SHP77 (cell line): ENCODE results near the gene TRMT1.

ENCODE experiments used
- DNase-seq, 2 experiments: peaks; one replicate each; lab custom pipeline; 2025; lab: John Stamatoyannopoulos, UW

The TRMT1 gene

DNA sequence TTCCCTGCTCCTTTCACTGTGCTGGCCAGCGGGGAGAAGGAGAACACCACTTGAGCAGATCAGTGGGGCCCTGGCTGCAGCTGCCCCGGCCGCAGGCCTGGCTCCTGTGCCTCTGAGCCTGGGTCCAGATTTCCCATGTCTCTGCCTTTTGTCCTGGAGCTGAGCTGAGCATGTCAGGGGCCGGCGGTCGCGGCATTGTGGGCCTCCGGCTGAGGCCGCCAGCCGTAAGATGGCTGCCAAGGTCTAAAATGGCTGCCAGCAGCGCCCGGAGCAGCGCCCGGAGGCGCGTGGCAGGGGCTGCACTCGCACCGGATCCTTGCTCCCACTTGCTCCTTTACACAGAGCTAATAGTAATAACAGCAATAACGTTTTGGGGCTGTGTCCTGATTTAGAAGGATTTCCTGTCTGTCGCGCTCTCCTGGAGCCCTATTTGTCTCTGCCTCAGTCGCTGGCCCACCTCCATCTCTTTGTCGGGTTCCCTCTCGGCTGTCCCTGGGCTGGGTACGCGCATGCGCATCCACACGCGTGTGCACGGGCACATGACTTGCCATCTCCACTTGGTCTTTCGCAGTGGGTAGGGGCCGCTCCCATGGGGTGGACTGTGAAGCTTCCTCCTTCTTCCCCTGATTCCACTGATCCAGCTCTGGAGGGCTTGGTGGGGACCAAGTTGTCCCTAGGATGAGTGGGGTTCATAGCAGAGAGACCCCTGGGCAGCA lies 46.0 kb downstream of the TRMT1 start:
- no peak for DNase-seq

DNA sequence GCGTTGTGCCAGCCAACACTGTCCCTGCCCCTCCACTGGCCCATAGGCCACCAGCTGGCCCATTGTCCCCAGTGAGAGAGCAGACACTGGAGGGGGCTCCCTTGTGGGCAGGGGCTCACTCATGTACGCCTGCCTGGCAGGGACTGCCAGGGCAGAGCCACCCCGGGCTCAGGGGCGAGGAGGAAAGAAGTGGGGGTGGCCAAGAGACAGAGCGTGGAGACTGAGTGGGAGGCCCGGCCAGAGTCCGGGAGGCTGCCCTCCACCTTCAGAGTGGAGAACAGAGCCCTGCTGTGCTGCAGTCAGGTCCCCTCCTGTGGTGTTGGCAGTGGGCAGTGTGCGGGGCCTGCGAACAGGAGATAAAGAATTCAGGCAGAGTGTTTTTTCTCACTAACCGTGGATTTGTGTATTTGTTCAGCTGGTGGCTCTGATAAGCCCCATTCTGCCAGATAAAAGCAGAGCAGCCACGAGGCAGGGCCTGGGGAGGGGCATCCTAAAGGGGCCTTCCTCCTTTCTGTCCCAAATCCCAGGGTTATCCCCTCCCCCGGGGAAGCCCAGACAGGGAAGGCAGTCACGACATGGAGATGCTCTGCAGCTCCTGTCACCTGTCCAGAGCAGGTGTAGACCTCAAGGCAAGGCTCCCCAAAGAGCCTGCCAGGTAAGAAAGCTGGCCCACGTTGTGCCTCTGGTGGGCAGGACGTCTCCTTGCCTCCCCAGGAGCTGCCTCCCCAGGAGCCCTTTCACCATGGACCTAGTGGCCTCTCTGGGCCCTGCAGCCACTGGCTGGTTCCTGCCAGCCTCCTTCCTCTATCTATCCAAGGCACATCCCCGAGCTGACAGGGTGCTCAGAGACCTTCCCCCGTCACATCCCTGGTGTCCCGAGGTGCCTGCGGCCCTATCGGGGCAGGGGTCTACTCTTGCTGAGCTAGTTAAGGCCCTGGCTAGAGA lies 46.9 kb downstream of the TRMT1 start:
- DNase-seq: no peak

DNA sequence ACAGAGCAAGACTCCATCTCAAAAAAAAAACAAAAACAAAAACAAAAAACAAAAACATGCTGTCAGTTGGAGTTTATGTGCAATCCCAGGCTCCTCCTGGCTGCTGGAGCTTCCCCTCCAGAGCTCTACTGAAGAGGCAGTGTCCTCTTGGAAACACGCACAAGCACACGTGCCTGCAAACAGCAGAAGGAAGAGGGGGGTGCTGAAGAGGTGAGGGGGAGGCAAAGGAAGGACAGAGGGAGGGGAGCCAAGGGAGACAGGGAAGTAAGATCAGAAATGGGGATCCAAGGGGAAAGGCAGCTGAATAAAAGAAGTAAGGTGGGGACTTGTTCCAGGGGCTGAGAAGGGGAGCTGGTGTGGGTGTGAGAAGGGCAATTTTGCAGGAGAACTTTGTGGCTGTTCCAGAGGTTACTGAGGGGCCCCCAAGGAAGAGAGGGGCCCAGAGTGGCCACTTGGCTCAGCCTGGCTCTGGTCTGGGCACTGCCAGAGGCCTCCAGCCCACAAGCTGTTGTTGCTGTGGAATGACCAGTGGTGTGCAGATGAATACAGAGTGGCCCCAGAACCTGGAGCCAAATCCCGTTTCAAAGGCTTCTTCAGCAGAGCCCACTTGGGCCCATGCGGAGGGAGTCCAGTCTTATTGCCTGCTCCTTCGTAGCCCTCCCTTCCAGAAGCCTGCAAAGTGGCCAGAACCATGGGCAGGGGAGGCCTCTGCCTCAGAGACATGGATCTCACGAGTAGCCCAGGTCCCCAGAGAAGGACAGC lies 48.3 kb downstream of the TRMT1 start:
- DNase-seq: no peak

DNA sequence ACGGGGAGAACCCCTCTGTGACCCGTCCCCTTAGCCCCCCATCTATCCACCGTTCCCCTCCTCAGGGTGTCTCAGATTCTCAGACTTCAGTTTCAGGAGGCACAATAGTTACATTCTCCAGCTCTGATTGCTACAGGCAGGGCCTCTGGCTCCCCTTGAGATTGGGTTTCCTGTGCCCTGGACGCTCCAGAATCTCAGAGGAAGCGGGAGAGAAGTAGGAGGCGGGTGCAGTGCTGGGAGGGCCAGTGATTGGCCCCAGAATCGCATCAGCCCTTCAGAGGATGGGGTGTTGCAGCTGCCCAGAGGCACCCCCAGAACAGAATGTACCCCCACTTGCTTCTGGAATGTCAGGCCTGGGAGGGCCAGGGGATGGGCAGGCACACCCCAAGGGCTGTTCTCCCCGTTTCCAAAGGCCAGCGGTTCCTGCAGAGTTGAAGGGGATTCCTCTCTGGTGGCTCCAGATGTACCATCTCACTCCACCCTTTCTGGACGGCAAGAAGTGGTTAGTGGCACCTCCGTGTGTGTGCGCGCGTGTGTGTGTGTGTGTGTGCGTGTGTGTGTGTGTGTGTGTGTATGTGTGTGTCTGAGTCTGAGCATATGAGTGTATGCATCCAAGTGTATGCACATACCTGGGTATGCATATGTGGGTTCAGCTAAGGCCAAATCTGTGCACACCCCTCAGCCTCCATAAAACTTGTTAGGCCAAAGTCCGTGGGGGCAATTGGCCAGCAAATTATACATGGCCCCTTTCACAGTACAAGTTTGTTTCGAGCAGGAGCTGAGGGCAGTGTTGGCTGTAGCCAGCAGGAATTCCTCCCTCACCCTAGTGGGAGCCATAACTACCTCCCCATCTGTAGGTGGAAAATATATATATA lies 49.4 kb downstream of the TRMT1 start:
- DNase-seq: no peak

DNA sequence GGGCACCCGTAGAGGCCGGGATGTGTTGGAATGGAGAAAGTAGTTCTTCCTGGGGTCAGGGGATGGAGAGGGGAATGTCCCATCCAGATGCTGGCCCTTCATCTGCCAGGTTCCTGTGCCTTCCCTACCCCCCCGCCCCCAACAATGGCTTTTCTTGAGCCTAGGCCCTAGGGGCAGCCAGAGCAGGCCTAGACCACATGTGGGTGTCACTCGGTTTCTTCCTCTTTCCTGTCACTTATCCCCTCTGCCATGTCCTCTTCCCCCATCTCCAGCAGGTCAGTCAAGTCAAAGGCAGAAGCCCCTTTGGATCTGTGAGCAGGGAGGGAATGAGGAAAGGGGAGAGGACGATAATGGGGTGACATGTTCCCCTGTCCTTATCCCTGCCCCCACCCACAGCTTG lies 50.3 kb downstream of the TRMT1 start:
- DNase-seq: no peak

DNA sequence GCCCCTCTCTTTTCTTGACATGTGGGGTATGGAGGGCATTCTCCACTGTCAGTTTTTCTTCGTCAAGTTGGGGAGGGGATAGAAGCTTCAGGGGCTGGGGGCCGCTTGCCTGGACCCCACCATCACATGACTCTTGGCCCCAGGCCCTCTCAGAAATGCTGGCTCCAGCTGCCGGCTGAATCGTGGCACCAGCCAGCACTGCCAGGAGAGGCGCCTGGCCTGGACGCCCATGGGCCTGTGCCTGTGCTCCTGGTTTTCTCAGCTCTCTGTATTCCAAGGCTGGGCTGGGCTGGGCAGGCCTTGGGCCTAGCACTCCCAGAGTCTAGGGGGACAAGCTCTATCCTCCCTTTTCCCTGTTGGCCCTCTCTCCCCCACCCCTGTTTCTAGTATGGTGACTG lies 52.4 kb downstream of the TRMT1 start:
- DNase-seq: no peak

DNA sequence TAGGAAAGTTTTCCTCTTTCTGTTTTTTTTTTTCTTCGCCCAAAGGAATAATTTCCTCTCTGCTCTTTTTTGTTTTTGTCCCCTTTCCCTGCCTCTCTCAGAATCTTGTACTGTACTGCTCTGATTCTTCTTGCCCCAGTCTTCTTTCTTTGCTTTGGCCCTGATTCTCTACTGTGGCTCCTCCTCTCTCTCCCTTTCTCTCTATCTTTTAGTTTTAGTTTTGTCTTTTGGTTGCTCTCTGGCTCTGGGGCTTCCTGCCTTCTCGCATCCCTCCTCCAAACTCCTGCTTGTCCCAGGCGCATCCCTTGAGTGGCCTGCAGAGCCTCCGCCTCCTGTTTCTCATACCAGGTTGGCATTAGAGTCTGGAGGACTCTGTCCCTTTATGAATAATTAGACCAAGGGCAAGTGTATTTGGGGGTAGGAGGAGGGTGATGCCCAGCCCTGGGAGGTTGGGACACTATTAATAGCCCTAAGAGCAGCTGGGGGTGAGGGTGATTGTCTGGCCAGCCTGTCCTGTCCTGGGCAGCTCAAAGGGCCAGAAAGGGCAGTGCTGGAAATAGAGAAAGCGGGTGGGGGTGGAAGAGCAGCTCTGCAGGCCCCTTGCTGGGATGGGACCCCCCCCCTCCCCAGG lies 53.0 kb downstream of the TRMT1 start:
- no peak for DNase-seq

DNA sequence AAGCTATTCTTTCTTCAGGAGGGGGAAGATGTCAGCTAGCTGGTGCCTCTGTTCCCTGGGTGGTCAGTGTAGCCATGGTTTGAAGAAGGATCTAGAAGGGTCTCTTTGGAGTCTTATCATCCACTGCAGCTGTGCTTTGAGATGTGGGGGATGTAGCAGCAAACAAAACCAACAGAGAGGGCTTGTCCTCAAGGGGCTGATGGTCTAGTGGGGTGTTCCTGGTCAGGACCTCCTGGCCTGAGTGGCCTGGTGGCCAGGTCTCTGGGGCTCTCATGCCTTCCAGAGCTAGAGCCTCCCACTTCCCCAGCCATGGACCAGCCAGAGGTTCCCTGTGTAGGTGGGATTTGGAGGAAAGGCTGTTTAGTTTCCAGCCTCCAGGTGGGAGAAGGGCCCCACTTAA lies 54.2 kb downstream of the TRMT1 start:
- DNase-seq: no peak

DNA sequence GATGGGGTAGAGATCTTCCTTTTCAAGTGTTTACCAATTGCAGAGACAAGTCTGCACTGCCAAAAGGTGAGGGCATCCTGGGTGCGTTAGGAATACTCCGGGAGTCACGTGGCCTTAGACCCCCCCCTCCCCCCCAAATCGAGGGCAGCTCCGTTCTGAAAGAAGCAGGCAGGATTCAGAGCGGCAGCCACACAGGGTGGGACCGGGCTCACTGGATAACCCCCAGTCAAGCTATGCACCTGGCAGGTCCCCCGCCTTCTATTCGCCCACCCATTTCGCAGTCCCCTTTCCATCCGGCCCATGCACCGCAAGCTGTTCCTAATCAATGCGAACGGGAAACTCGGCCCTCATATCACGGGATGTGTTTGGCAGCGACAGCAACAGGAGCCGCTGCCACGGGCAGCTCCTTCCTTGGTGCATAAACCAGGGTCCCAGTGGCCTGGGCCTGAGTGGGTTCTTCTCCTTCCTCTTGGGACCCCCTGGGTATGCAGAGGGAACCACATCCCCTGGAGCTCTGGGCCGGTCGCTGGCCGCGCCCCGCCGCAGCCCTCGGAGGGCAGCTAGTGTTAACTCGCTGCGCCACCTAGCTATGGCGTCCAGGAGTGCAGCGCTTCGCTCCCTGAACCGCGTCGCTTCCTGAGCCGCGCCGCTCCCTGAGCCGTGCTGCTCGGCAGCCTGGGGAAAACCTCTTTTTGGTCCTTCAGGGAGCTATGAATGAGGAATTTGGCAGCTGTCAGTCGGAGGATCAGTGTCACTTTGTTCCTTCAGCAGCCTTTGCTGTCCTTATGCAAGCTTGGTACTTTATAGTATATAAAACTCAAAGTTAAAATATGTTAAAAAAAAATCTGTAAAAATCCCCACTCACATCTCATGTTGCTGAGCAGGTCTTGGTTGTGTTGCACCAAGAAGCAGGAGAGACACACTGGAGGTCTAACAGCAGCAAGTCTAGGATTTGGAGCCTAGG lies 55.3 kb downstream of the TRMT1 start:
- peak; percentile 47 to 63 for DNase-seq

DNA sequence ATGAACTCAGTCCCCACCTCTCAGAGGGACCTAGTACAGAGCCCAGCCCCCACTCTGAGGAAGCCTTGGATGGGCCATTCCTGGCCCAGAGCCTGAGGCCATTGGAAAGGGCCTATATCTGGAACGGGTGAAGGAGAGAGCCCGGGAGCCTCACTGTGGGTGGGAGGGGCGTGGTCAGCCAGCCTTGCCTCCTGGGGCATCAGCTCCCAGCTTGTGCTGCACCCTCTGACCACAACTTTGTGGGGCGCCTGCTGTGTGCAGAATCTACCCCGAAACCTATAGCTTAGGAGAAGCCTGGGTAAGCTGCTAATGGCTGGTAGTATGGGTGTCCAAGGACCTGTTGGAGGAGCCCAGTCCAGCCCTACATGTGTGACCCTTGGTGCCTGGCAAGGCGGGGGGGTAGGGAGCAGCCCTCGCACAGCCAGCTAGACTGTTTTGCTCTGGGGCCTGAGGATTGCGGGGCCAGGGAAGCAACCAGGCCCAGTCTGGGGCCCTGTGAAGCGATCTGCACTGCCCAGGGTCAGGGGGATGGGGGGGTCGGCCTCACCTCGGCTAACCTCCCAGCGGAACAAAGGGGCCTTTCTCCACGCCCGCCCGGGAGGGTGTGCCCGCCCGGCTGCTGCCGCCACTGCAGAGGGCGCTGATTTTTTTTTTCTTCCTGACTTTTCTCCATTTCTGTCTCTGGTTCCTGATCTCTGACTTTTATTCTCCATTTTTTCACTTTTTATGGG lies 56.1 kb downstream of the TRMT1 start:
- no peak for DNase-seq

DNA sequence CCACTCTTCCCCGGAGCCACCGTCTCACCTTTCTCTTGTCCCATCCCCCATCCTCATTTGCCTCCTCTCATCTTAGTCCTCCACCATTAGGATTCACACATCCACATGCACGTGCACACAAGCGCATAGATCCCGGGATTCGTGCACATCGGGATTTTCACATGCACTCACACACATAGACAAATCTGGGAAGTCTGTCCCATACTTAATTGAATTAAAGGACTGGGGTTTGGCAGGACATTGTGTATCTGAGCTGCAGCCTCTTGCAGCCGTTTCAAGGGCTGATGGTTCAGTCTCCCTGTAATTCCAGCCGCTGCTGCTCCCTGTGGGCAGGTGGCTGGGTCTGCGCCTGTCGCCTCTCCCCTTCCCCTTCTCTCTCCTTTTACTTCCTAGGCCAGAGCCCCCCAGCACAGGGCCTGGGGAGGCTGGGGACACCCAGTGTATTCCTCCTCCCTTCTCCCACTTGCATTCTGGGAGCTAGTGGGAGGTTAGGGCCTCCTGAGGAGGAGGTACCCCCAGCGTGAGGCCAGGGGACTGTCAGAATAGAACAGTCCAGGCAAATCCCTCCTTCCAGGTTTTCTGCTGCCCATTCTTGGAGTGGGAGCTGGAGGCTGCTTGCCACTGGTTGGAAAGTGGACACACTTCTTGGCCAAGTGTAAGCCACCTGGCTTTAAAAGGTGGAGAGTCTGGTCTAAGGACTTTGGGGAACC lies 57.4 kb downstream of the TRMT1 start:
- DNase-seq: no peak

DNA sequence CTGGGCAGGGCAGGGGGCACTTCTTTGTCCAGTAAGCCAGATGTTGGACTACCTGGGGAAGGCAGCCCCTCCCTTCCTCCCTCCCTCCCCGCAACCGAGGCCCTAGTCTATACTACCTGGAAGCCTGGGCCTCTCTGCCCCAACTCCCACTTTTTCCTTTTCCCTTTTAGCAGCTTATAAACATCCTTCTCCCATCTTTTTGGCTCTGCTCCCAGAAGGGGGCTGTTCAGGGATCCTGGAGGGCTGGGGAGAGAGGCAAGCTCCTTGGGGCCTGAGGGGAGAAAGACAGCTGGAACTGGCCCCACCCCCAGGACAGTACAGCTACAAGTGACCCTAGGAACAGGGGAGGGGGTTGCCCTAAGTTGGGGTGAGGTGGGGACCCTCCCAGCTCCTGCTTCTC lies 58.8 kb downstream of the TRMT1 start:
- no peak for DNase-seq

DNA sequence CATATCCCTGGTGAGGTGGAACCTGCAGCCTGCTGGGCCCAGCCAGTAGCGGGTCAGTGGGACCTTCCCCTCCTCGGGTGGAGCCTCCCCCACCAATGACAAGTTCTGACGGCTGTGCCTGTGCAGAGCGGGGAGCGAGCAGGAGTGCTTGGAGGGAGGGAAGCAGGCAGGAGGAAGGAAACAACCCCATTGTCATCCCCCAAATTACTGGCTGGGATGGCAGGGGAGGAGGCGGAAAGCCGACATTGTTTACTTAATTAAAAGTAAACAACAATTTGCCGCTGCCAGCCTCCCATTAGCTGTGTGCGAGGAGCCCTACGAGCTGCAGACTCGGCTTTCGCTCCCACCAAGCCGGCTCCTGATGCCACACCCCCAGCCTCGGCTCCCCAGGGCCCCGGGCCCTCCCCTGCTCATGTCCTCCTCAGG lies 59.4 kb downstream of the TRMT1 start:
- DNase-seq: no peak

DNA sequence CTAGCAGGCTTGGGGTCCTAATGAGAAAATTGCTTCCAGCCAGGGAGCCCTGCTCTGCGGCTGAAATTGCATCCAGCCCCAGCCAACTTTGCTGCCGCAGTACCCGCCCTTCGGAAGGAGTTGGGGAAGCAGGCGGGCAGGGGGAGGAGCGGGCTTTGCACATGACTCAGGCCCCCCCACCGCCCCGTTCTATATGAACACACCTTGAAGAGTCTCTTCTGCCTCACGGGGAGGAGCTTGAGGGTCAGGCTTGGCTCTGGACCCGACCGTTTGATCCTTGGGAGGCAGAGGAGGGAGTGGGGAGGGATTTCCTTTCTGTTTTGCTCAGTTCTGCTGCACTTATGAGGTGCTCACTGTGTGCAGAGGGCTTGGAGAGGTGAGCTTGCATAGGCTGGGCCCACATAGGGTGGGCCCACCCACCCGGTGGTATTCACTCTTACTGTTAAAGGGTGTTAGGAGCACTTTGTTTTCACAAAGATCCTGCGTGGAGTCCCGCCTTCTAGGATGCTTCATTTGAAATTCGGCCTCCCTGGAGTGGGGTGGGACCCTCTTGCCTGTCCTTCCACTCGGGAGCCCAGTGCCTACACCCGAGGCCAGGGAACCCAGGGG lies 60.4 kb downstream of the TRMT1 start:
- no peak for DNase-seq

DNA sequence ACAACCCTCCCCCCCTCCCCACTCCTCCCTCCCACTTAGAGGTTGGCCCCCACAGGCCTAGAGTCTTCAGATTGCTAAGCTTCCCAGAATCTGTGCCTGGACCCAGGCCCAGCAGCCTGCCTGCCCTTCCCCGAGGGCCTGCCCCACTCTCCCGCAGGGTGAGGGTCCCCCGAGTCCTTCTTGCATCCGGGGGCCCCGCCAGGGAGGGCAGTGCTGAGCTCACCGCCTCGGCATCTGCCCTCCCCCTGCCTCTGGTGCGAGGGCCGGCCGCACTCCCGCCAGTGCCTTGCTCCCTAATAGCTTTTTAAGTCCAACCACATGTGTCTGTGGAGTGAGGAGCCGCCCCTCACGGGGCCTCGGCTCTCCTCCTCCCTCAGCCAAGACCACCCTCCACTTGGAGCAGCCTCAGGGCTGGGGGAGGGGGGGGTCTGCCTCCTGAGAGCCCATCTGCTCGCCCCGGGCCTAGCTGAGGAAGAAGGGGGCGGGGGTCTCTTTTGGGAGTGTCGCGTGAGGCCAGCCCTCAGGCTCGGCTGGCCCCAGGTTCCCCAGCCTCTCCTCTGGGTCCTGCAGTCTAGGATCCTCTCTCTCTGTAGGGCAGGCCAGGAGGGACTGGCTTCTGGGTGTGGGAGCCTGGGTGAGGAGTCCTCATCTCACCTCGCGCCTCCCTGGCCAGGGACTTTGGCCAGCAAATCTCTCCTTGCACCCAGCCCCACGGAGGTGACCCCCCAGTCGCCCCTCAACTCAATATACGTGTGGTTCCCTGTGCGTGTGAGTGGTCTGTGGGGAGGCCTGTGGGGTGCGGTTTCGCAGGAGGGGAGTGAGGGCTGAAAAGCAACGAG lies 61.1 kb downstream of the TRMT1 start:
- no peak for DNase-seq
